Measurements from ENCODE around the gene BBS12.
"Not testable (repeated sequence)": the region's sequence is repeated elsewhere in the genome, so short reads cannot be mapped to it uniquely, and the experiment has no call there.

Gene BBS12

DNA sequence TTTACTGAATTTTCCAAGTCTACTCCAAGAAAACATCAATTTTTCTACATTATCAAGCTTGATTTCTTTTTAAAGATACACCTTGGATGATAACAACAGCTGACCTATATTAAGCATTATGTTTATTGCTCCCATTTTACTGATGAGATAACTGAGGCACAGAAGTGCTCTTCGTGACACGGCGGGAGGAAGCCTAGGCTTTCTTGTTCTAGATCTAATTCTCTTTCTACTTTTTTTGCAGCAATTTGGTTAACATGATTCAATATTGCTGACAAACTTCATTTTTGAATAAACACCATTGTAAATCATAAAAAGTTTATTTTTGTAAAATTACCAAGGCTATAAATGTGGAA is 33.8 kb downstream of the BBS12 start:
- no peak for DNase-seq

DNA sequence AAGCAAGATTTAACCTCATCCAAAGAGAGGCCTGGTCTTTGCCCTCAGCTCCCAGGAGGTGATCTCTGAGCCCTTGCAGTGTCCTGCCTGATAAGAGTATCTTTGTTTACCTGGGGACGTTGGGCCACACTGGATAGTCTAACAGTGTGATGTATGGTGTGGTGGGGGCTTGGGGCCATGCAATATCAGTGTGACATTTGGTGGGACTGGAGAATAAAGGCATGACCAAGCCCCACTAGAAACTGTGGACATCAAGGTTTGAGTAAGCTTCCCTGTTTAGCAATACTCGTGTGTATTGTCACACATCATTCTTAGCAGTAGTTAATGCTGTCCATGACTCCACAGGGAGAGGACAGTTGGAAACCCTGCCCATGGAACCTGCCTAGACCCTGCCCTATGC is 34.4 kb downstream of the BBS12 start:
- no peak for DNase-seq

DNA sequence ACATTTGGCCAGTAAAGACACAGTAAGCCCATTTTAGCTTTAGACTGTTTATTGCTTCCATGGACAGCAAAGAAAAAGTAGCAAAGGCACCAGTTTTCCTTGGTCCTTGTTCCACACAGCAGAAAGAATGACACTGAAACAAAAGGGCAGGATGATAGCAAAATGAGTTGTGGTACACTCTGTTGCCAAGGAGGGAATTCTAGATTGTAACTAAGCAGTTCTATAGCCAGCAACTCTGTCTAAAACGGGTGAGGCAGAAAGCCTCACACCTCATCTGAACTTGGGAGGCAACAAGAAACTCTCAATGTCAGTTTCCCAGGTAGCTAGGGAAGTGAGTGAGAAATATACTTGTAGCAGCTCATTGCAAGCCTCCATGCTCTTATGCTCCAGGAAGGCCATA is 39.2 kb downstream of the BBS12 start:
- no peak for DNase-seq

- no peak for DNase-seq
These were observed 39.8 kb downstream of the BBS12 start for GRCh38 chr4:122772311-122772710.

DNA sequence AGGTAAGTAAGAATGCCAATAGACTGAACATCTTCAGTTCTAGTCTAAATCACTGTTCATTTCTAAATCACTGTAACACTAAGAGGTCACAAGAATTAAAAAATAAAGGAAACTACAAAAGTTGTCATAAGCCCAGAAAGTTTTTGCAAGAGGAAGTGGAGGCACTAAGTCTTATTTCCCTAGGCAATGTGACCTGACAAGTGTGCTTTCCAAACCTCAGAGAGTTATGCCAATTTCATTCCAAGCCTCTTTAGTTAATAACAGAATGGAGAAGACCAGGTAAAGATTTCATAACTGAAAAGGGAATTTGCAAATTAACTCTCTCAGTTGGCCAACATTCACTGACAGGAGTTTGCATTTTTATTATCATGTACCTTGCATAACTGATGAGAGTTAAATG is 40.5 kb downstream of the BBS12 start:
- DNase-seq, result no peak

DNA sequence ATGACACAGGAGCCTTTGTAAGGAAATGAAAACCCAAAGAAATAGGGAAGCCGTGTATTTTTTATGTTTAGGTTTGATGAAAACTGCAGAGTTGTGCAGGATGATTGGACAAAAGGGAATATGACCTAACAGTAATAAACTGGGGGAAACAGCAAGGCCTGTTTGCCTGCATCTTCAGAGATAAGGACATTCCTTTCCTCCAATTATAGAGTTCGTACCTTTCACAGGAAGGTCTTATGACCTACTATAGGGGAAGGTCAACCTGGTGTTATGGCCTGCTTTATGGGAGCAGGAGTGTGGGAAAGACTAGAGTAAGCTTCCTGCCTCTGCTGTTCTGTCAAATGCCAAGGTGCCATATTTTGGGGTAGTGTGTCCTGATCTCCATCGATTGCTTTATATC is 42.5 kb downstream of the BBS12 start:
- DNase-seq, result no peak

DNA sequence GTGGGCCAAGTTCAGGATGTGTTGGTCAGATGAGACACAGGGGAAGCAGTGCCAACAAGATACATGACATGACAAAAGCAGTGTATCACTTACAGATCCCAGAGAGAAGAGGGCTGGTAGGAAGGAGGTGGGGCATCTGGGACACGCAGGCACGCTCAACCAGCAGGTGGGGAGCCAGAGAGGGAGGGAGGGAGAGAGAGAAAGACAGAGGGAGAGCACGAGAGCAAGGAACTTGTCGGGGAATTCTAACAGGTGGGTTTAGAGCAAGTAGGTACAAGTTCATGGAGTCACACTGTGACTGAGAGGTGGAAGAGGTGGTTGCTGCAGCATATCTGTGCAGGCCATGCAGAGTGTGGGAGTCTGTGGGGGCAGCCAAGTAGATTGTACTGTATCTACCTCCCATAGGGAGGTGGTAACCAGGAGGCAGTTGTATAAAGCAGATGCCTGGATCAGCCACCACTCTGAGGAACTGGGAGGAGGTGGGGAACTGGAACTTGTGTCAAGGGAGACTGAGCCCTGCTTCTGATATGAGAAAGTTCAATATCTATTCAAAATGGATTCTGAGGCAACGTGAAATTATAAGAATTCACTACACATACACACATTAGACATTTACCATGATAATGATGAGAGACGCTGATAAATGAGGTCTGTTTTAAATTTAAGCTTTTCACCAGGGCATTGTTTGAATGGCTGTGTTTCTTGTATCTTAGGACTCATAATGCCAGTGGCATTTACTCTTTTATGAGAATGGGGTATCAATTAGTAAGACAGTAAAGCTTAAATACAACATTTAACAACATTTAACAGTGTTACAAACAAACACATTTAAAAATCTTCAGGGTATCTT is 43.7 kb downstream of the BBS12 start:
- no peak for DNase-seq

- DNase-seq, result no peak
These were observed 44.4 kb downstream of the BBS12 start for GRCh38 chr4:122776916-122777315.

DNA sequence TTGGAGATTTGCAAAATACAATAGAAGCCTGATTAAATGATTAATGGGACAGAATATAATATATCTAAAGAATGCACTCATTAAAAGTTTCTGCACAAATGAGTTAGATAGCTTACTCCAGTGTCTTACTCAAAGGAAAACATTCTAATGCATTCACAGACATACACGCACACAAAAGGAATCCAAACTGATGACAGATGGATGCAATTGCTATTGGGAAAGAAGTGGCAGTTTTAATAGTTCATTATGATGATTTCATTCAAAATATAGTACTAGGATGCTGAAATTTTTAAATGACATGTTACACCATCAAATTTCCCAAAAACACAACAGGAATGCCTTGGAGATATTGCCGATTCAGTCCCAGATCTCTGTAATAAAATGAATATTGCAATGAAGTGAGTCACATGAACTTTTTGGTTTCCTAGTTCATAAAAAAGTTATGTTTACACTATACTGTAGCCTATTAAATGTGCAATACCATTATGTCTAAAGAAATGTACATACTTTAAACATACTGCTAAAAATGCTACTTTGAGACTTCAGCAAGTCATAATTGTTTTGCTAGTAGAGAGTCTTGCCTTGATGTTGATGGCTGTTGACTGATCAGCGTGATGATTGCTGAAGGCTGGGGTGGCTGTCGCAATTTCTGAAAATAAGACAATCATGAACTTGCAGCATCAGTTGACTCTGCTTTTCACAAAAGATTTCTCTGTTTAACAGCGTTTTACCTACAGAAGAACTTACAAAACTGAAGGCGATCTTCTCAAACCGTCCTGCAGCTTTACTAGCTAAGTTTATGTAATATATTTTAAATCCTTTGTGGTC is 45.6 kb downstream of the BBS12 start:
- DNase-seq, result no peak

DNA sequence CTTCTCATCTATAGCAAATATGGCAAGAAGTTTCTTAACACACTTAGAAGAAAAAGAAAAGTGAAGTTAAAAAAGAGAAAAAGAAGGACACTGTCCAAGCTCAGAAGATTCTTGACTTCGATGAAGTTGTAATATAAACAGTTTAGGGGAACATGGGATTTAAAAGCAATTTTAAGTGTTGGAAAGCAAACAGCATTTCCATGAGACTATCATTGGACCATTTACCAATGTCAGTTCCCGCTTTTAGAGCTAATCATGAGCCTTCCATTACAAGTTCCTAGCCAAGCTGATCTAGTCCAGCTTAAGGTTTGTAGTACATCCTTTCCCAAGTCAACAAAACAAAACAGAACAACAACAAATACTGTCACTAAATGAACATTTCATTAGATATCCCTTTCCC is 49.0 kb downstream of the BBS12 start:
- no peak for DNase-seq

DNA sequence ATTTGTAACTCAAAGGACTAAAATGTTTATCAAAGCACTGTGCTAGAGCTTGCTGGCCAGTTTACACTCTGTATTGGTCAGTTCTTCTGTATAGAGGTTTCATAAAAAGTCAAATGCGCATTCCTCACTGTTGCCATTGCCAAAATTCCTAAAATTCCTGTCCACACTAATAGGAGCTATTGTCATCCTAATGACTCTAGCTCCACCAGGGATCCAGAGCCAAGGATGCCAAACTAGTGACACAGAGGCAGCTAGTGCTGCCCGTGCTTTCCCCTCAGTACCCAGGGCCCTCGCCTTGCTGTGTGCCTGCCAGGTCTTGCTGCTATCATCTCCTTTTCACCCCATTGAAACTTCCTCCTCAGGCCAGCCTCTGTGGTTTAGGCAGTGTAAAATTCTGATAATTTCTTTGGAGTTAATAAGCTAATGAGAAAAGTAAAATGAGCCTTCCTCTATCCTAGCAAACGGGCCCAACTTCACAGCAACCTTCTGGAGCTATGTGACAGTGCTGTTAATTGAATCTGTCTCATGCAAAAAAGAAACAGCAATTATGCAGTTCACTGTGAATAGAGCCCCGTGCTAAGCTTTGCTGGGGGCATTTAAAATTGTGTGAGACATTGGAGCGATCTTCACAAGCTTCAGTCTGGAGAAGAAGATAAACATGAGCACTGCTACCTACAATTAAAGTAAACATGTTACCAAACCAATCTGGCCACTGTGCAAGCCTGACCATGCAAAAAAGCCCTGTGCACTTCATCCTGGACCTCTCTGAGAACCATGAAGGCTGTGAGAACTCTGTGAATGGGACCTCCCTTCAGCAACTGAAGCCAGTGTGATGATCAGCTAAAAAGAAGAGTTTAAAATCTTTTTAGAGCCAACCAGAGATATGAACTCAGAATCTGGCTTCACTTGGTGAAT is 51.1 kb downstream of the BBS12 start:
- DNase-seq, result no peak

- DNase-seq, result no peak
These were observed 51.8 kb downstream of the BBS12 start for GRCh38 chr4:122784261-122784660.

GRCh38 chr4:122785099-122785498 is 52.6 kb downstream of the BBS12 start:
- no peak for DNase-seq

DNA sequence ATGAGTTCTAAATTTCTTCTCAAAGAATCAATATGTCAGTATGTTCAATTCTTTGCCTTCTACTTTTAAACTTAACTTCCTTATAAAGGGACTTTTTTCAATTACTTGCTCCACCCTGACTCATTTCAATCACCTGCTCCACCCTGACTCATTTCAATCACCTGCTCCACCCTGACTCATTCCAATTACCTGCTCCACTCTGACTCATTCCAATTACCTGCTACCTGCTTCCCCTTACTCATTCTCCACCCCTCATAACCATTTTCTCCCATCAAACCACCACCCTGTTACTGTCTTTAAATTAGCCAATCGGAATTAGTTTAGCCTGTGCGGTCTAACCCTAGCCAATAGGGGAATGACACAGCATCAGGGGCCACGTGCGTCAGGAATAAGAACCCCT is 53.8 kb downstream of the BBS12 start:
- not testable (repeated sequence) for DNase-seq

GRCh38 chr4:122786920-122787319 is 54.4 kb downstream of the BBS12 start:
- DNase-seq, result not testable (repeated sequence)

GRCh38 chr4:122787940-122788339 is 55.4 kb downstream of the BBS12 start:
- DNase-seq, result no peak

DNA sequence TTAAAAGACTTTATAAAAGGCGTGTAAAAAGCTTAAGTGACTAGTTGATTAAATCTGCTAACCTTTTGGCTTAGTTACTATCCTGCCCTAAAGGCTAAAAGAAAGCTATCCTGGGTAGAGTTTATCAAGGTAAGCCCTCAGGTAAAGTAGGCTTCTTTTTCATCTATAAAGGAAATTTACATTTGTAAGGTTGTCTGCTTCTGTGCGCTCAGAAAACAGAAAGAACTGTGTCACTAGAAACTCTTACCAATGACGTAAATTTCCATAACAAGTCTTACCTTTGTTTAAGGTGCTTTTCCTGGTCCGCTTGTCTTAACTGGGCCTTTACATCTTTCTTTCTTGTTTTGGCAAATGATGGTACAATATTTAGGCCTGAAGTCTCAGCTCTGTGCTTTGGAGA is 56.4 kb downstream of the BBS12 start:
- DNase-seq, result no peak

DNA sequence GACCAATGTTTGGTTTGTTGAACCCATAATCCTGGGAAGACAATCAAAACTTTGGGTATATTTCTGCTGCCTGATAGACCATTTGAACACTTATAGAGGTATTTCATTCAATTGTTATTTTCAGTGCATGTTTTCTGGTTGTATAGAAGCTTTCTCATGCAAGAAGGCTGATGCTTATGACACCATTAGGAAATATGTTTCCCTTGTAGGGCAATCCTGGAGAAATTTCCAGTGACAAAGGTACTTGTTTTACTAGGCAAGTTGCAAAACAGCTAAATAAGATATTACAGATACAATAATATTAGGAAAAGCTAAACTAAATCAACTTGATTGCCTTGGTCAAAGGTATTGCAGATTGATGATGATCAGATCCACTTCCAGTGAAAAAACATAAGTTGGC is 61.3 kb downstream of the BBS12 start:
- DNase-seq, result no peak
